ENCODE data around the gene LLGL2. TPM values are rescaled to one million over a fixed set of nuclear protein-coding genes. Genes with fewer than 3 reads are reported as not detected.

LLGL2 gene
- total RNA-seq, 4 donors from 2014 or later = 35.6 to 73.5 (median 53.8) TPM

DNA sequence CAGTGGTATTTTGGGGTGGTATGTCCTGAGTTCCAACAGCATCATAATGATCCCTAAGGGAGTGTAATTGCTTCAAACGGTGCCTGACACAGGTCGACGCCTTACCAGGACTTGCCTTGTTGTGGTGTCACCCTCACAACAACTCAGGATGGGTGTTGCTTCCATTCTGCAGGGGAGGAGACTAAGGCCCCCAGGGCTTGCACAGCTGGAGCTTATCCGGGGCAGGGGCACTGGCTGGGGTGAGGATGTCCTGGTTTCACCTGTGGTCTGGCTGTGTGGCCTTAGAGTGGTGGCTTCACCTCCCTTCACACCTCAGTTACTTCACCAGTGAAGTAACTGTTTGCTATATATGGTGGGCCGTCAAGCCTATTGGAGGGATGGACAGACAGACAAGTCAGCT, 23.3 kb downstream of the LLGL2 start:
- H3K4me3 ChIP-seq (replicated peaks in 1 of 3) = no peak overlapping the region
- H3K4me1 ChIP-seq = peaks cover 15 to 17% of the 10 kb centered on the region in 2 donors
- WGBS, 2 donors = 68 to 75% methylated on average over 5 of the region's 5 CpGs
- H3K27me3 ChIP-seq = no peaks in the 10 kb centered on the region
- no peak for DNase-seq
- no peaks in the 10 kb centered on the region for H3K36me3 ChIP-seq
- intact Hi-C loops (cut with DNase I) = no loop called here
- TF ChIP-seq POLR2A (IDR thresholded peaks at IDR 0.05) = no peak
- TF ChIP-seq, protein P1, sequence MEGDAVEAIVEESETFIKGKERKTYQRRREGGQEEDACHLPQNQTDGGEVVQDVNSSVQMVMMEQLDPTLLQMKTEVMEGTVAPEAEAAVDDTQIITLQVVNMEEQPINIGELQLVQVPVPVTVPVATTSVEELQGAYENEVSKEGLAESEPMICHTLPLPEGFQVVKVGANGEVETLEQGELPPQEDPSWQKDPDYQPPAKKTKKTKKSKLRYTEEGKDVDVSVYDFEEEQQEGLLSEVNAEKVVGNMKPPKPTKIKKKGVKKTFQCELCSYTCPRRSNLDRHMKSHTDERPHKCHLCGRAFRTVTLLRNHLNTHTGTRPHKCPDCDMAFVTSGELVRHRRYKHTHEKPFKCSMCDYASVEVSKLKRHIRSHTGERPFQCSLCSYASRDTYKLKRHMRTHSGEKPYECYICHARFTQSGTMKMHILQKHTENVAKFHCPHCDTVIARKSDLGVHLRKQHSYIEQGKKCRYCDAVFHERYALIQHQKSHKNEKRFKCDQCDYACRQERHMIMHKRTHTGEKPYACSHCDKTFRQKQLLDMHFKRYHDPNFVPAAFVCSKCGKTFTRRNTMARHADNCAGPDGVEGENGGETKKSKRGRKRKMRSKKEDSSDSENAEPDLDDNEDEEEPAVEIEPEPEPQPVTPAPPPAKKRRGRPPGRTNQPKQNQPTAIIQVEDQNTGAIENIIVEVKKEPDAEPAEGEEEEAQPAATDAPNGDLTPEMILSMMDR (IDR thresholded peaks at IDR 0.05) = no peak
- H3K9me3 ChIP-seq = no peaks in the 10 kb centered on the region
- H3K27ac ChIP-seq = peak overlapping the region; percentile 95 to 99 (median 95)

DNA sequence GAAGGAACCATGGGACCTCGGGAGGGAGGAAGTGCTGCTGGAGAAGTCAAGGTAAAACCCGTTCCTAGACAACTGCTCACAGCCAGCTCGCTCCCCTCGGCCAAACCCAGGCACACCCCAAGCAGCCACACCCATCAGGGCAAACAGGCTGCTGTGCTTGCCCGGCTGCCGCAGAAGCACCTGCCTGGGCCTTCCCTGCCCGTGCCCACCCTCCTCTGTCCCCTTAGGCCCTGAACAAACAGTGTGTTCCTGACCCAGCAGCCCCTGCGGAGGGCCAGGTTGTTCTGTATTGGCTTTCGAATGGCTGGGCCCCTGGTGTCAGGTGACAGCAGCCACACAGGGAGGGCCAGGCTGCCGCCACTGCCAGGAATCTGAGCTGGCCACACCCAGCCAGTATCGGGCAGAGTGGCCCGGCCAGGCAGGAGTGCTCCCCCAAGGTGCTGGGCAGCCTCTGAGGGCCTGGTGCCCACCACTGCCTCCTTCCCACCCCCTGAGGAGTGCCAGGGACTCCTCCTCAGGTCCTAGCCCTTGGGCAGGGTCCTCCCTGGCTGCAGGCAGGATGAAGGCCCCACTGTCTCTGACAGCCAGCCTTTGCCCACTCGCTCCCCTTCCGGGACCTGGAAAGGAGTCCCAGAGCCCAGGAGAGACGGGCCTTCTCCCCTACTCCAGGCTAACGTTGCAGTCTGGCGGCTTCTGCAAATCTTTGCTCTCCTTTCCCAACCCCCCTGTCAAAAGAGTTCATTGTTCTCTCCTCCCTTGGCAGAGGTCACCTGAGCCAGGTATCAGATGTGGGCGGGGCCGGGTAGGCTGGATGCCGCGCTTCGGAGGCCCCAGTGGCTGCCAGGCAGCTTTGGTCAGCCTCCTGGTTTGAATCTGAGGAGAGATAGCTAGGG, 24.0 kb downstream of the LLGL2 start:
- Histone ChIP-seq H3K4me3 (replicated peaks in 1 of 3) (no peak overlapping the region), H3K4me1 (peaks cover 15 to 17% of the 10 kb centered on the region in 2 donors), H3K9me3 (no peaks in the 10 kb centered on the region), H3K27me3 (no peaks in the 10 kb centered on the region), H3K27ac (peak overlapping the region; percentile 95 to 99 (median 95)), H3K36me3 (no peaks in the 10 kb centered on the region)
- intact Hi-C loops (cut with DNase I) = no loop called here
- WGBS, 2 donors = 23 to 37% methylated on average over 17 to 19 of the region's 22 CpGs
- TF ChIP-seq, protein P1 (IDR thresholded peaks at IDR 0.05) = no peak
- peak; percentile 41 to 80 for TF ChIP-seq POLR2A (IDR thresholded peaks at IDR 0.05)
- peak; percentile 94 to 96 for DNase-seq

DNA sequence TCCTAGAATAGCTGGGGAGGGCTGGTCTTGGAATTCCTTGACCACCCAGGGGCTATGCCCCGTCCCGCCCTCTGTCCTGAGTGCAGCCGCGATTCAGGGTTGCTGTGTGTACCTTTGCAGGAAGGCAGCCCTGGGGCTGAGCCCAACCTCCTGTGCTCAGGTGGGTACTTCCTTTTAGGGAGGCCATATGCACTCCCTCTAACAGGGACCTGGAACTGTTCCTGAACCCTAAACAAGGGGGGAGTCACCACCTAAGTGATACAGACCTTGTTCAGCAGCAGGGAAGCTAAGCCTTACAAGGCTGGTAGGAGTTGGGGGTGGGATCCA, 24.6 kb downstream of the LLGL2 start:
- no peaks in the 10 kb centered on the region for H3K36me3 ChIP-seq
- H3K4me3 ChIP-seq (replicated peaks in 1 of 3) = no peak overlapping the region
- H3K9me3 ChIP-seq = no peaks in the 10 kb centered on the region
- H3K27me3 ChIP-seq = no peaks in the 10 kb centered on the region
- TF ChIP-seq, protein P1 (IDR thresholded peaks at IDR 0.05) = no peak
- no peak for TF ChIP-seq POLR2A (IDR thresholded peaks at IDR 0.05)
- H3K4me1 ChIP-seq = peaks cover 15 to 17% of the 10 kb centered on the region in 2 donors
- DNase-seq = no peak
- intact Hi-C loops (cut with DNase I) = no loop called here
- 40 to 60% methylated on average over 1 of the region's 4 CpGs for WGBS, 2 donors
- peak overlapping the region; percentile 95 to 99 (median 95) for H3K27ac ChIP-seq

DNA sequence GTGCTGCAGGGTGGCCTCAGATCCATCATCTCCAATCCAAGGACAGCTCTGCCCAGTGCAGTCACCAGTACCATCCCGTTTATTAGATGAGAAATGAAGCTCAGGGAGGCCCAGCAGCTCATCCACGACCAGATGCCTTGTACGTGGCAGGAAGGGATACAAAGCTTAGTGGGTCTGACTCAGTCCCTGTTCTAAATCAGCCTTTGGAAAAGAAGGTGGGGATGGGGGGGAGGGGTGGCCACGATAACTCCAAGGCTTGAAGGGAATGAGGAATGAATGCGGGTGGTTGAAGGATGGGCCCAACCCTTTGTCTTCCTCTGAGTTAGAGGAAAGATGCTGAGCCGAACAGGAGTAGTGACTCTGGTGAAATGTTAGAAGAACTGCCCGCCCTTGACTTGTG, 25.8 kb downstream of the LLGL2 start:
- WGBS, 2 donors = 80 to 83% methylated on average over 7 of the region's 7 CpGs
- Histone ChIP-seq H3K4me1 (peaks cover 16 to 17% of the 10 kb centered on the region in 2 donors), H3K9me3 (no peaks in the 10 kb centered on the region), H3K36me3 (no peaks in the 10 kb centered on the region), H3K4me3 (replicated peaks in 1 of 3) (no peak overlapping the region), H3K27ac (peak overlapping the region in 2 of 3 donors; percentile 95), H3K27me3 (no peaks in the 10 kb centered on the region)
- TF ChIP-seq POLR2A (IDR thresholded peaks at IDR 0.05) = no peak
- TF ChIP-seq, protein P1 (IDR thresholded peaks at IDR 0.05) = no peak
- no peak for DNase-seq
- intact Hi-C loops (cut with DNase I) = no loop called here

Data from thyroid gland (tissue), 4 donors.